Nephron progenitor cell (in vitro differentiated cells): ENCODE measurements around the gene CHAT.
A peak's percentile ranks its signal among the peaks of the same experiment; 100 is the strongest.

ENCODE experiments used
- DNase-seq: peaks from one replicate; pipeline ENCODE4 v3.0.0; 2021
- H3K27ac Mint-ChIP-seq: 2 replicates; pipeline ENCODE4 v1.8.0; 2021; ENCODE audit warnings: mild to moderate bottlenecking, moderate library complexity, mixed read lengths
- H3K27me3 Mint-ChIP-seq: 2 replicates; pipeline ENCODE4 v1.8.0; 2021; ENCODE audit warnings: mild to moderate bottlenecking, low read depth, mixed read lengths; ENCODE audit not compliant: poor library complexity
- H3K36me3 Mint-ChIP-seq: 2 replicates; pipeline ENCODE4 v1.8.0; 2021; ENCODE audit warnings: low read depth, mixed read lengths
- H3K4me1 Mint-ChIP-seq: 2 replicates; pipeline ENCODE4 v1.8.0; 2021; ENCODE audit warnings: mixed read lengths
- H3K4me3 Mint-ChIP-seq: 2 replicates; pipeline ENCODE4 v1.8.0; 2021; ENCODE audit warnings: mild to moderate bottlenecking, moderate library complexity, mixed read lengths
- H3K9me3 Mint-ChIP-seq: 2 replicates; pipeline ENCODE4 v1.8.0; 2021; ENCODE audit warnings: mild to moderate bottlenecking, moderate library complexity, mixed read lengths
- TF ChIP-seq, protein P1 (sequence below): fragments of 200-600 bp; sonication (generic); IDR thresholded peaks from 2 replicates; pipeline ENCODE4 v1.5.0; 2021; ENCODE audit warnings: antibody characterized with exemption

Gene CHAT

DNA sequence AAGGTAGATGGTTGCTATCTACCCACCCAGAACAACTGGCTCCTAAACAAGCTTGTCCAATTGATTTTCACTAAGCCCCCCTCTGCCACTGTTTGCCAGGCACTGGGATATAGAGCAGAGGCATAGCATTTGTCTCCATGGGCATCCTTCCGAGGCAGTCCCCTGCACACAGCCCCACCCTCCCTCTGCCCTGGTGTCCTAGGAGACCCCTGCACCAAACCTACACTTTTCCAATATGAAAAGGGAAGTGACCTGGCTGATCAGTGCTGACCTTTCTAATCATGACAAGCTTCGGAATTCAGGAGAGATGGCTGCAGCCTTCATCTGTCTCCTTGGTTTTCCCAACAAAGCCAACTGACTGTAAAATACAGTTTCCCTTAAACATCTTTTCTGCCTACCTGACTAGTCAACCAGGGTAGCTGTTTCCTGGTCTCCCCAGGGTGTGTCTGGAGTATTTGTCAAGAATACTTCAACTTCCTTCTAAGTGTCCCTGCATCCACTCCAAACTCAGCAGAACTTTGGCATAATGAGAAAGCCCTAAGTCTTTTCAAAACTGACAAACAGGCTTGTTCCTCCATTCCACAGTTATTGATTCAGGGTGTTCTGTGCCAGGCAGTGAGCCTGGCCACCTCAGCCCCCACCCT lies 11.3 kb upstream of the CHAT start:
- H3K36me3 Mint-ChIP-seq = no peaks in the 10 kb centered on the region
- no peaks in the 10 kb centered on the region for H3K9me3 Mint-ChIP-seq
- H3K27ac Mint-ChIP-seq = no peak overlapping the region
- no peaks in the 10 kb centered on the region for H3K4me1 Mint-ChIP-seq
- TF ChIP-seq, protein P1, sequence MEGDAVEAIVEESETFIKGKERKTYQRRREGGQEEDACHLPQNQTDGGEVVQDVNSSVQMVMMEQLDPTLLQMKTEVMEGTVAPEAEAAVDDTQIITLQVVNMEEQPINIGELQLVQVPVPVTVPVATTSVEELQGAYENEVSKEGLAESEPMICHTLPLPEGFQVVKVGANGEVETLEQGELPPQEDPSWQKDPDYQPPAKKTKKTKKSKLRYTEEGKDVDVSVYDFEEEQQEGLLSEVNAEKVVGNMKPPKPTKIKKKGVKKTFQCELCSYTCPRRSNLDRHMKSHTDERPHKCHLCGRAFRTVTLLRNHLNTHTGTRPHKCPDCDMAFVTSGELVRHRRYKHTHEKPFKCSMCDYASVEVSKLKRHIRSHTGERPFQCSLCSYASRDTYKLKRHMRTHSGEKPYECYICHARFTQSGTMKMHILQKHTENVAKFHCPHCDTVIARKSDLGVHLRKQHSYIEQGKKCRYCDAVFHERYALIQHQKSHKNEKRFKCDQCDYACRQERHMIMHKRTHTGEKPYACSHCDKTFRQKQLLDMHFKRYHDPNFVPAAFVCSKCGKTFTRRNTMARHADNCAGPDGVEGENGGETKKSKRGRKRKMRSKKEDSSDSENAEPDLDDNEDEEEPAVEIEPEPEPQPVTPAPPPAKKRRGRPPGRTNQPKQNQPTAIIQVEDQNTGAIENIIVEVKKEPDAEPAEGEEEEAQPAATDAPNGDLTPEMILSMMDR = no peak
- peaks cover 87% of the 10 kb centered on the region for H3K27me3 Mint-ChIP-seq
- DNase-seq = no peak
- no peak overlapping the region for H3K4me3 Mint-ChIP-seq

DNA sequence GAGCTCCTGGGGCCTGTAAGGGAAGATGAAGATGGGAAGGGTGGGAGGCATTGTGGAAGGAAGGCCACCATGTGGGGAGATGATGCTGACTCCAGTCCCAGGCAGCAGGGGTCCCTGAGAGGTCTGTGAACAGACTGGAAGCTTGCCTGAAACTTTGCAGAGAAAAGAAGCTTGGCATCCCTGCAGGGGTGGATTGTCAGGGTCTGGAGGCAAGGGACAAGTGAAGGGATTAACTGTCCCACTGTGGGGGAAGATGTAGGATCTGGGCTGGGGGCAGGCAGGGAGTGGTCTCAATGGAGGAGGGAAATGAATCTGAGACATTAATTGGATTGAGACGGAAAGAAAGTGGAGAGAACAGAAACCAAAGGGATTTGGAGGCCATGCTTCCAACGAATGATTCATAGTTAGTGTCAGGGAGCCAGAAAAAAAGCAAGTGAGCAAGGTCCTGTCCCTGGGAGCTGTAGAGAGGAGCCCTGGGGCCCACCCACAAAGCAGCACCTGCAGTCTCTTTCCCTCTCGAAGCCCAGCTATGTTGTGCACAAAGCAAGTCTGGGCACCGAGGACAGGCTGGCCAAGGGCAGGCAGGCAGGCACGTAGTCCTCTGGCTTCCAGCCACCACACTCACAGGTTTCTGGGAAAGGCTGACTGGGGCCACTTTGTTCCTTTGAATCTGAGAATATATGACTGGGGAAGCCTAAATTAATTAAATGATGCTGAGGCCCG lies 8.5 kb upstream of the CHAT start:
- Mint-ChIP-seq H3K9me3 (no peaks in the 10 kb centered on the region), H3K27me3 (peaks cover 100% of the 10 kb centered on the region), H3K4me3 (no peak overlapping the region), H3K4me1 (no peaks in the 10 kb centered on the region), H3K36me3 (no peaks in the 10 kb centered on the region), H3K27ac (no peak overlapping the region)
- no peak for DNase-seq
- TF ChIP-seq, protein P1 = no peak

DNA sequence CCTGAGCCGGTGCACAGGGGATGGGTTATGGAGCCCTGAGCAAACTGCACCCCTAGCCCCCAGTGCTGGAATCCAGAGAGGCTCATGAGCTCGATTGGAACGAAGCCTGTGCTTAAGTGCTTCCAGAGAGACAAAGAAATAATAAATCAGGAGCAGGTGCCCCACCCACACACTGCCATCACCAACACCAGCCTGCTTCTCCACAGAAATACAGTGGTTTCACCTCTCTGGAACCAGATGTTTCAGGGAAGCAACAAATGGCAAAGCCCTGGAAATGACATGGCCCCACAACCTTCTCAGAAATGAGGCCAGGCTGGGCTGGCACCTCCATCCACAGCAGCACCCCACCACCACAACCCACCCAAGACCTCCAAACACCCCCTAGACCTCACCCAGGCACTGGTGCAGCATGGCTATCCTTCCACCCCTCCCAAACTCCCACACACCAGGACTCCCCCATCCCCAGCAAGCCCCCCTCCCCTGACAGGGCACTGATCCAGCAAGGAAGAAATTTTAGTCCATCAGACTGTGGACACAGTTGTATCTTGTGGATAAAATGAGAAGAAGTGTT lies 7.8 kb upstream of the CHAT start:
- H3K4me3 Mint-ChIP-seq = no peak overlapping the region
- H3K9me3 Mint-ChIP-seq = no peaks in the 10 kb centered on the region
- TF ChIP-seq, protein P1 = no peak
- no peak overlapping the region for H3K27ac Mint-ChIP-seq
- peaks cover 100% of the 10 kb centered on the region for H3K27me3 Mint-ChIP-seq
- no peaks in the 10 kb centered on the region for H3K36me3 Mint-ChIP-seq
- H3K4me1 Mint-ChIP-seq = peaks cover under 1% of the 10 kb centered on the region
- no peak for DNase-seq

DNA sequence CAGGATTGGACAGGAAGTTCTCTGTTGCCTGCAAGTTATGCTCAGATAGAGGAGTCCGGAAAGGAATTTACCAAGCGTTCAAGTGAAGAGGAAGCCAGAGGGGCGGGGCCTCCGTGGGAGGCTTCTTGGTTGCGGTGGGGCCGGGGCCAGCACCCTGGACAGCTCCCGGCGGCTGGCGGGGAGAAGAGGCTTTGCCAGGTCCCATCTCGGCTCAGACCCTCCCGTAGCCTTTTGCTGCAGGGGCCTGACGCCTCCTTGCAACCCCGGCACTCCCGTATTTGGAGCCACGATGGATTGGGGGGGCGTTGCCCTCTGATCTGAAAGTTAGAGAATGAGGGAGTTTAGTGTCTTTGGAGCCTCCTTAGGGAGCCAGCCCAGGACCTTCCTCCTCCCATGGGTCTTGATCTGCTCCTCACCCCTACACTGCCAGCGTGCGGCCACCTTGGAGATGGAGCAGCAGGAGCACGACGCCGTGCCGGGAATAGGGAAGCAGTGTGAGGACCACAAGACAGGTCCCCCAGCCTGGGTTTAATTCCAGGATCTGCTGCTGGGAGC lies 6.8 kb upstream of the CHAT start:
- Mint-ChIP-seq H3K4me1 (peaks cover 11% of the 10 kb centered on the region), H3K9me3 (peaks cover 5% of the 10 kb centered on the region), H3K36me3 (no peaks in the 10 kb centered on the region), H3K27me3 (peaks cover 100% of the 10 kb centered on the region), H3K4me3 (no peak overlapping the region), H3K27ac (no peak overlapping the region)
- TF ChIP-seq, protein P1 = no peak
- DNase-seq = peak; percentile 97

DNA sequence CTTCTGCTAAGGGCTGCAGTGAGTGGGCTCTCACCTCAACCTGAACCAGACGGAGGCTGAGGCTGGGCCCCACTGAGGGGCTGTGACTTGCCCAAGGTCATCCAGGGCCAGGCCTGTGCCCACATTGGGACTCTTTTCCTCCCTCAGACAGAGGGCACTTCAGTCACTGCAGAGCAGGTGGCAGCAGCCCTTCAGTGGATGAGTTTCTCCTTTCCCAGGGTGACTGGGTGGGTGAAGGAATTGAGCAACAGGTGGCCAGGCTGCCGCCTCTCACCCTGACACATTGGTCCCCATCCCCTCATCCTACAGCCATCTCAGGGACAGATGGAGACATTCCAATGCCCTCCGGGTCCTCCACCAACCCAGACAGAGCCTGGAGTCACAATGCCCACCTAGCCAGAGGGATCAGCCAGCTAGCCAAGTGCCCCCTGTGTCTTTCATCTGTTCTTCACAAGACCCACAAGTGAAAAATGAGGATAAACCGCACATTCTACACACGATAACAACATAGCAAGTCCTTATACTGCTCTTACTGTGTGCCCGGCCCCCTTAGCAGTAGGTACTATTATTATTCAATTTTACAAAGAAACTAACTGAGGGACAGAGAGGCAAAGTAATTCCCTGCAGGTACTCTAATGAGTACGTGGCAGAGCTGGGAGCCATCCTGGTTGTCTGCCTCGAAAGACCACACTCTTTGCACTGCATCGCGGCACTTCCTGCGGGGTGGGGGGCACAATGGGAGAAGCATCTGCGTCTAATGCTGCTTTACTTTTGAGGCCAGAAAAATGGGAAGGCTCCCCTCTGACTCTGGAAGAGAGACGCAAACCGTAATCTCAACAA lies 5.5 kb upstream of the CHAT start:
- Mint-ChIP-seq H3K9me3 (peaks cover 10% of the 10 kb centered on the region), H3K4me3 (peak overlapping the region; percentile 61), H3K36me3 (no peaks in the 10 kb centered on the region), H3K4me1 (peaks cover 22% of the 10 kb centered on the region), H3K27ac (no peak overlapping the region), H3K27me3 (peaks cover 100% of the 10 kb centered on the region)
- TF ChIP-seq, protein P1 = no peak
- no peak for DNase-seq
